ENCODE measurements around the gene SLCO4A1.
A peak's percentile ranks its signal among the peaks of the same experiment; 100 is the strongest.

DNA sequence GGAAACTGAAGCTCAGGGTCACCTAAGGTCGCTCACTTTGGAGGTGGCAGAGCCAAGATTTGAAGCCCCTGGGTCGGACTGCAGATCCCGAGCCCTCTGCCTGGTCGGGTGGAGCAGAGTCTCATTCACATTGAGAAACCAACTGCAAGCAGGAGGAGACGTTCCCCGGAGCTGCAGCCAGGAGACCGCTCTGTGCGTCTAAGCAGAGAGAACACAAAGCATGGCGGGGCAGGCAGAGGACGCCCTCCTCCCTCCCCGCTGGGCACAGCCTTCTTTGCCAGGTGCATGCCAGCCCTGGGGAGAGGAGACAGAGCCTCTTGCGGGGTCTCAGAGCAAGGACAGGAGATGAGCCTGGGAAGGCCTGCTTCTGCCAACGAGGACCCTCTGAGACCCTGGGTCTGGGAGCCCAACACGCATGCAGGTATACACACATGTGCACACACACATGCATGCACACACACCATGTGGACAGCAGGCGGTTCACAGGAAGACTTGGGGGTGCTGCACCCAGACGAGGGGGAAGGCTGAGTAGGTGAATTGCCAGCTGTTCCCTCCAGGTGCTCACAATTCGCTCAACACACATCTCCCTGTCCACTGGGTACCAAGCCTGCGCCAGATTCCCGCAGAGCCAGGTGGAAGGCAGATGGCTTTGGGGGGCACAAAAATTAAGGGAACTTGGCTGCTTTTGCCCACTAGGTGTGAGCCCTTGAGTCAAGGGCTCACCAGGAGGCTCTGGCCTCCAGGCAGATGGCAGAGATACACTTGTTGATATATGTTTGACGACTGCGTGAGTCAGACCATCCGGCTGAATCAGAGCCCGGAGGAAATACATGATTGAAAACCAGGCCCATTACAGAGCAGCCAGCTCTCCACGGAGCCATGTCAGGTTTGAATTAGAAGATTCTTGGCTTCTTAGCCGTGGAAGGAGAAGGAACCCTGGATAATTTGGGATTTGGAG, 60.9 kb downstream of the SLCO4A1 start:
- TF ChIP-seq, protein P1, sequence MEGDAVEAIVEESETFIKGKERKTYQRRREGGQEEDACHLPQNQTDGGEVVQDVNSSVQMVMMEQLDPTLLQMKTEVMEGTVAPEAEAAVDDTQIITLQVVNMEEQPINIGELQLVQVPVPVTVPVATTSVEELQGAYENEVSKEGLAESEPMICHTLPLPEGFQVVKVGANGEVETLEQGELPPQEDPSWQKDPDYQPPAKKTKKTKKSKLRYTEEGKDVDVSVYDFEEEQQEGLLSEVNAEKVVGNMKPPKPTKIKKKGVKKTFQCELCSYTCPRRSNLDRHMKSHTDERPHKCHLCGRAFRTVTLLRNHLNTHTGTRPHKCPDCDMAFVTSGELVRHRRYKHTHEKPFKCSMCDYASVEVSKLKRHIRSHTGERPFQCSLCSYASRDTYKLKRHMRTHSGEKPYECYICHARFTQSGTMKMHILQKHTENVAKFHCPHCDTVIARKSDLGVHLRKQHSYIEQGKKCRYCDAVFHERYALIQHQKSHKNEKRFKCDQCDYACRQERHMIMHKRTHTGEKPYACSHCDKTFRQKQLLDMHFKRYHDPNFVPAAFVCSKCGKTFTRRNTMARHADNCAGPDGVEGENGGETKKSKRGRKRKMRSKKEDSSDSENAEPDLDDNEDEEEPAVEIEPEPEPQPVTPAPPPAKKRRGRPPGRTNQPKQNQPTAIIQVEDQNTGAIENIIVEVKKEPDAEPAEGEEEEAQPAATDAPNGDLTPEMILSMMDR (conservative IDR thresholded peaks at IDR 0.05; ENCODE audit: low read depth, low read length), result peak; percentile 77
- no peak for TF ChIP-seq EZH2 (IDR thresholded peaks at IDR 0.05; ENCODE audit: low read length, unreplicated experiment)
